Nephron progenitor cell (in vitro differentiated cells): Measurements from ENCODE around the gene SNX2.

Source experiments
- DNase-seq: peaks from one replicate; pipeline ENCODE4 v3.0.0; 2021
- H3K27ac Mint-ChIP-seq: 2 replicates; pipeline ENCODE4 v1.8.0; 2021; ENCODE audit warnings: mild to moderate bottlenecking, moderate library complexity, mixed read lengths
- H3K27me3 Mint-ChIP-seq: 2 replicates; pipeline ENCODE4 v1.8.0; 2021; ENCODE audit warnings: mild to moderate bottlenecking, low read depth, mixed read lengths; ENCODE audit not compliant: poor library complexity
- H3K36me3 Mint-ChIP-seq: 2 replicates; pipeline ENCODE4 v1.8.0; 2021; ENCODE audit warnings: low read depth, mixed read lengths
- H3K4me1 Mint-ChIP-seq: 2 replicates; pipeline ENCODE4 v1.8.0; 2021; ENCODE audit warnings: mixed read lengths
- H3K4me3 Mint-ChIP-seq: 2 replicates; pipeline ENCODE4 v1.8.0; 2021; ENCODE audit warnings: mild to moderate bottlenecking, moderate library complexity, mixed read lengths
- H3K9me3 Mint-ChIP-seq: 2 replicates; pipeline ENCODE4 v1.8.0; 2021; ENCODE audit warnings: mild to moderate bottlenecking, moderate library complexity, mixed read lengths
- CTCF ChIP-seq: fragments of 200-600 bp; sonication (generic); IDR thresholded peaks from 2 replicates; pipeline ENCODE4 v1.5.0; 2021; ENCODE audit warnings: antibody characterized with exemption

The SNX2 gene

DNA sequence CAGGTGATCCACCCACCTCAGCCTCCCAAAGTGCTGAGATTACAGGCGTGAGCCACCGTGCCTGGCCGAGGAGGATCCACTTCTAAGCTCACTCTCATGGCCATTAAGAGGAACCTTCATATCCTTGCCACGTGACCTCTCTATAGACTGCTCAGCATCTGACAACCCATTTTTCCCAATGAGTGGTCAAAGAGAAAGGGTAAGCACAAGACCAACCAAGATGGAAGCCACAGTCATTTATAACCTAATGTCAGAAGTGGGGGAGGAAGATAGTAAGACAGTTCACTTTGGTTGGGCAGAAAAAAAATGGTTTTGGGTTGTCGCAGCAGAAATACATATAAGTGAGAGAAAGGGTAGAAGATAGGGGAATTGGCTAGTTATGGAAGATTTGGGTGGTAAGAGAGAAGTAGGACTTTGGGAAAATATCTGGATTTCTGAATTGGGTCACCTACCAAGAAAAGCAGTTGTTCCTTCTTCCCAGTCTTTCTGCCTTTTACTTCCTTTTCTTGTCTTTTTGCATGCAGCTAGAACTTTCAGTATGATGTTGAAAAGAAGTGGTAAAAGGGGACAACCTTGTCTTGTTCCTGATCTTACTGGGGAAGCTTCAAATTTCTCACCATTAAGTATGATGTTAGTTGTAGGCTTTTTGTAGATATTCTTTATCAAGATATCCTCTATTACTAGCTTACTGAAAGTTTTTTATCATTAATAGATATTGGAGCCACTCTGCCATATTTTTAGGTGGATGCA lies 15.6 kb downstream of the SNX2 start:
- no peak for TF ChIP-seq CTCF
- no peaks in the 10 kb centered on the region for H3K27me3 Mint-ChIP-seq
- H3K4me3 Mint-ChIP-seq, result no peak overlapping the region
- no peak for DNase-seq
- H3K9me3 Mint-ChIP-seq, result peaks cover 51% of the 10 kb centered on the region
- H3K4me1 Mint-ChIP-seq, result no peaks in the 10 kb centered on the region
- peaks cover 77% of the 10 kb centered on the region for H3K36me3 Mint-ChIP-seq
- no peak overlapping the region for H3K27ac Mint-ChIP-seq

DNA sequence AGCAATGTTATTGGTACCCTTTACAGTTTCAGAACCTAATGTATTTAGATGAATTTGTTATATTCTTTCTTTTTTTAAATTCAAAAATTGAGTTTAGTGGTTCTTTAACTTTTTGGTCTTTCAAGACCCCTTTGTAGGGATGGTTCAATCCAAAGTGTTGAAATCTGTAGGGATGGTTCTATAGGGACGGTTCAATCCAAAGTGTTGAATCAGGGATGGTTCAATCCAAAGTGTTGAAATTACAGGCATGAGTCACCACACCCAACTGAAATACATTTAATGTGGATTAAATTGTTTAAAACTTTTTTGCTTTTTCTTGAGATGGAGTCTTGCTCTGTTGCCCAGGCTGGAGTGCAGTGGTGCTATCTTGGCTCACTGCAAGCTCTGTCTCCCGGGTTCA lies 30.6 kb downstream of the SNX2 start:
- no peak for TF ChIP-seq CTCF
- Mint-ChIP-seq H3K36me3 (peaks cover 74% of the 10 kb centered on the region), H3K9me3 (no peaks in the 10 kb centered on the region), H3K27ac (no peak overlapping the region), H3K4me1 (peaks cover 12% of the 10 kb centered on the region), H3K27me3 (no peaks in the 10 kb centered on the region), H3K4me3 (no peak overlapping the region)
- DNase-seq, result no peak

DNA sequence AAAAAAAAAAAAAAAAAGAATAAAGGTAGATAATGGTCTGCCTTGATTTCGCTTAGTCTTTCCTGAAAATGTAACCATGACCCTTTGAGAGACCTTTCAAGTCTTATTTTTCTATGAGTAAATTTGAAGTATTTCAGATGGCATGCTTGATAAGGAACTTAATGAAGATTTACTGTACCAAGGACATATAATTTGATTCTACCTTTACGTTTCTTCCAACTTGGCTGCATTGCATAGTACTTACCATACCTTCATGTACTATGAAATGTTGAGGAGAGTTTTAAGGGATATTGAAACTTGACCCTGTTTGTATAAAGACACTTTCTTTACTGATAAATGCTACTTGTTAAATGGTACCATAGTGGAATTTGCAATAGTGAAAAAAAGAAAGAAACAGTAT lies 35.5 kb downstream of the SNX2 start:
- no peaks in the 10 kb centered on the region for H3K27me3 Mint-ChIP-seq
- H3K36me3 Mint-ChIP-seq, result peaks cover 43% of the 10 kb centered on the region
- H3K4me1 Mint-ChIP-seq, result peaks cover 14% of the 10 kb centered on the region
- no peaks in the 10 kb centered on the region for H3K9me3 Mint-ChIP-seq
- no peak overlapping the region for H3K27ac Mint-ChIP-seq
- H3K4me3 Mint-ChIP-seq, result no peak overlapping the region
- DNase-seq, result no peak
- TF ChIP-seq CTCF, result no peak

DNA sequence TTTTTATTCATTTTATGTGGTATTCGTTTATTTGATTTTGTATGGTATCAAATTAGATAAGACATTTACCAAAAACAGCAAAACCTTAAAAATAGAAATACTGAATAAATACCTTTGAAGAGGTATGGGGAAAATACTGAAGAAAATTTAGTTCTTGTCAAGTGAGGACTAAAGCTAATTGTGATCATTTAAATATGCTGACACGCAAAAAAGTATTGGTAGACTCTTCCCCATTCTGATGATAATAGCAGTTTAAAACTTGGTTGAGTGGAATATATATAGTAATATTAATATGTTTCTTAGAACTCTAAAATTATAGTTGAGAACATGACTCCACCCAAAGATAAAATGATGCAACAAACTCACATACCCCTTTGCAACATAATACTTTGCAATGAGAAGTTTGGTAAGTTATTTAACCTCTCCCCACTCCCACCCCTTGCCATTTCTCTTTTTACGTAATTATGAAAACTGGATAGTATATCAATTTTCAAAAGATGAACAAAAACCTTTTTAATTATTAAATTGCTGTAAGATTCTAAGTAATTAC lies 40.4 kb downstream of the SNX2 start:
- Mint-ChIP-seq H3K27ac (no peak overlapping the region), H3K4me3 (no peak overlapping the region), H3K9me3 (no peaks in the 10 kb centered on the region), H3K27me3 (no peaks in the 10 kb centered on the region), H3K36me3 (peaks cover 30% of the 10 kb centered on the region), H3K4me1 (peaks cover 9% of the 10 kb centered on the region)
- no peak for TF ChIP-seq CTCF
- no peak for DNase-seq

GRCh38 chr5:122816756-122817155 lies 41.9 kb downstream of the SNX2 start:
- no peaks in the 10 kb centered on the region for H3K27me3 Mint-ChIP-seq
- TF ChIP-seq CTCF, result no peak
- H3K27ac Mint-ChIP-seq, result no peak overlapping the region
- no peaks in the 10 kb centered on the region for H3K9me3 Mint-ChIP-seq
- peaks cover 34% of the 10 kb centered on the region for H3K36me3 Mint-ChIP-seq
- no peak overlapping the region for H3K4me3 Mint-ChIP-seq
- no peak for DNase-seq
- peaks cover 4% of the 10 kb centered on the region for H3K4me1 Mint-ChIP-seq

DNA sequence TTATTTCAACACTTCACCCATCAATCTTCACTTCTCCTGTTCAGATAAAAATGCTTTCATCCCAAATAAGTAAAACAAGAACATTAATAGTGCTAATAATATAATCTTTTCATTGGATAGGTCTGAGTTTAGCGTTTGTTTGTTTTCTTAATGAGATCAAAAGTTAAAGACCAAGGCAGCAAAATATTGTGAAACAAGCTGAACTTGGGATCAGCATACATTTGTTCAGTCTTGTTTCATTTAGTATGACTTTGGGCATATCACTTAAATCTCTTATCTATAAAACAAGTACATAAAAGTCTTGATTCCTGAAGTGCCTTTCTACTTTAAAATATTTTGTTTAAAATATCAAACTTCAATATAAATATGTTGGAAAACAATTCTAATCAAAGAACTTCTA lies 57.1 kb downstream of the SNX2 start:
- no peak for TF ChIP-seq CTCF
- H3K27ac Mint-ChIP-seq, result no peak overlapping the region
- no peaks in the 10 kb centered on the region for H3K4me1 Mint-ChIP-seq
- no peaks in the 10 kb centered on the region for H3K27me3 Mint-ChIP-seq
- no peak overlapping the region for H3K4me3 Mint-ChIP-seq
- H3K9me3 Mint-ChIP-seq, result no peaks in the 10 kb centered on the region
- no peak for DNase-seq
- peaks cover 37% of the 10 kb centered on the region for H3K36me3 Mint-ChIP-seq
